AG10803 (cell line): ENCODE data around the gene RABGAP1.
A peak's percentile ranks its signal among the peaks of the same experiment; 100 is the strongest.

Experiments
- DNase-seq: peaks from one replicate; pipeline ENCODE4 v3.0.0; 2010; ENCODE audit warnings: low read depth
- H3K4me3 ChIP-seq: 2 replicates; pipeline ENCODE4 v1.5.1; 2011; ENCODE audit warnings: mild to moderate bottlenecking, low read length, control low read depth
- TF ChIP-seq, protein P1 (sequence below): conservative IDR thresholded peaks from 2 replicates; pipeline ENCODE4 v1.5.1; 2011; ENCODE audit warnings: mild to moderate bottlenecking, low read length, control low read depth, inconsistent platforms

RABGAP1 gene

GRCh38 chr9:122912964-122913673, 27.7 kb upstream of the RABGAP1 start, which contains the start of gene ZBTB6:
Gene ZBTB6 (minus strand): TSS chr9:122913323. CDS start chr9:122912072, 1,251 bp downstream.
- DNase-seq: peak; percentile 82
- H3K4me3 ChIP-seq: peak within 1 kb of the TSS; percentile 91
- TF ChIP-seq, protein P1, sequence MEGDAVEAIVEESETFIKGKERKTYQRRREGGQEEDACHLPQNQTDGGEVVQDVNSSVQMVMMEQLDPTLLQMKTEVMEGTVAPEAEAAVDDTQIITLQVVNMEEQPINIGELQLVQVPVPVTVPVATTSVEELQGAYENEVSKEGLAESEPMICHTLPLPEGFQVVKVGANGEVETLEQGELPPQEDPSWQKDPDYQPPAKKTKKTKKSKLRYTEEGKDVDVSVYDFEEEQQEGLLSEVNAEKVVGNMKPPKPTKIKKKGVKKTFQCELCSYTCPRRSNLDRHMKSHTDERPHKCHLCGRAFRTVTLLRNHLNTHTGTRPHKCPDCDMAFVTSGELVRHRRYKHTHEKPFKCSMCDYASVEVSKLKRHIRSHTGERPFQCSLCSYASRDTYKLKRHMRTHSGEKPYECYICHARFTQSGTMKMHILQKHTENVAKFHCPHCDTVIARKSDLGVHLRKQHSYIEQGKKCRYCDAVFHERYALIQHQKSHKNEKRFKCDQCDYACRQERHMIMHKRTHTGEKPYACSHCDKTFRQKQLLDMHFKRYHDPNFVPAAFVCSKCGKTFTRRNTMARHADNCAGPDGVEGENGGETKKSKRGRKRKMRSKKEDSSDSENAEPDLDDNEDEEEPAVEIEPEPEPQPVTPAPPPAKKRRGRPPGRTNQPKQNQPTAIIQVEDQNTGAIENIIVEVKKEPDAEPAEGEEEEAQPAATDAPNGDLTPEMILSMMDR: no peak; the same call in 1 of the 2 replicates

DNA sequence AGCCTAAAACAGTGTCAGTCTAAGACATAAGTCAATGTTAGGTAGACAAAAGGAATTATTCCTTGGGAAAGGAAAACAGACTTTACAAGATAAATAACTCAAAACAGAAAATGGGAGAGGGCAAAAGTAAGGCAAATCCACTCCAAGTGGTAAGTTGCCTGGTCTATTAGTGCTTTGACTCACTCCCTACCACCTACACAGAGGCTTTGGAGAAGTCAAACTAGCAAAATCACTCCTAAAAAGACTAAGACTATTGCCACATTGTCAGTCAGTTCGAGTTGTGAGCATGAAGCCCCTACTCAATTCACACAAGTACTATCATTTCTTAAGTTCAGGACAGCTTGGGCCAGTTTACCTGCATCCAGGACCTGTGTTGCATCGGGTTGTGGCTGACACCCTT, 22.5 kb upstream of the RABGAP1 start:
- TF ChIP-seq, protein P1: no peak
- DNase-seq: no peak
- H3K4me3 ChIP-seq: no peak overlapping the region

GRCh38 chr9:122922713-122923112, 18.1 kb upstream of the RABGAP1 start:
- DNase-seq: no peak
- H3K4me3 ChIP-seq: no peak overlapping the region
- TF ChIP-seq, protein P1: no peak

DNA sequence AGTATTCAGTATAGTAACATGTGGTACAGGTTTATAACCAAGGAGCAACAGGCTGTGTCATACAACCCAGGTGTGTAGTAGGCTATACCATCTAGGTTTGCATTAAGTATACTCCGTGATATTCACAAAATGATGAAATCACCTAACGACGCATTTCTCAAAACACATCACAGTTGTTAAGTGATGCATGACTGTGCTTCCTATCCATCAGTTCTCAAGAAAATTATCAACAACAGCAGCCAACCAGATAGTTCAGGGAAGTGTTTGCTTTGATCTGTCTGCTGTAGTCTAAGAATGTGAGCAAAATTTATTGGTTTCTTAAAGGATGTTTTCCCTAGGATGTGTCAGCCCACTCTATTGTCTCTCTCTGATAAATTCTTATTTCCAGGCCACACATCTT, 16.9 kb upstream of the RABGAP1 start:
- H3K4me3 ChIP-seq: no peak overlapping the region
- TF ChIP-seq, protein P1: no peak
- no peak for DNase-seq

DNA sequence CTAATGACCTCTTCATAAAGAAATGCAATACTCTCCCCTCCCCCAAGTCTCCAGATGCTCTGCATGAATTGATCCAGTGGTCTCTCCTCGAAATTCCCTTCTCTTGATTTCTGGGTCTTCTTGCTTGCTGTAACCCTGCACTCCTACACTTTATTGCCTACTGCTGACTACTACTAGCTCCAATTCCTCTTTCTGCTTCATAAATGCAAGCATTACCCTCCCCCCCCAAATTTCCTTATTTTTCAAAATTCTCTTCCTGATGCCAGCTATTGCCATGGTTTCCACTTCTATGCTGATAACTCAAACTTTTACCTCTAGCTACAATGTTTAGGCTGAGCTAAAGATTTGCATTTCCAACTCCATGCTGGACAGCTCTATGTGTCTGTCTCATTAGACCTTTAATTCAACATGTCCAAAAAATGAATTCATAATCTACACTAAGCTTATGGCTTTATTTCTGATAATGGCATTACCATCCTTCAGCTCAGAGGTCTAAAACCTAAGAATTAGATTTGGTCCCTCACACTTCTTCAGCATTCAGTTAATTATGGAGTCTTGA, 10.9 kb upstream of the RABGAP1 start:
- peak overlapping the region; percentile 91; the same call in 1 of the 2 replicates for H3K4me3 ChIP-seq
- TF ChIP-seq, protein P1: no peak
- no peak for DNase-seq

- peak overlapping the region; percentile 91 for H3K4me3 ChIP-seq
- TF ChIP-seq, protein P1: no peak
- no peak for DNase-seq
Measured at GRCh38 chr9:122930541-122931225, 10.1 kb upstream of the RABGAP1 start.
